Astrocyte (in vitro differentiated cells and primary cell): ENCODE measurements around the gene CNTNAP2.

ENCODE experiments used
- EZH2 ChIP-seq: IDR thresholded peaks from 2 replicates; pipeline ENCODE4 v1.6.1; 2012; ENCODE audit warnings: mild to moderate bottlenecking, low read length, inconsistent platforms; ENCODE audit not compliant: insufficient read depth
- TF ChIP-seq, protein P1 (sequence below): IDR thresholded peaks from 2 replicates; pipeline ENCODE4 v1.5.1; 2011; ENCODE audit warnings: low read depth, mild to moderate bottlenecking, inconsistent platforms, low read length, moderate library complexity; ENCODE audit not compliant: insufficient read depth

DNA sequence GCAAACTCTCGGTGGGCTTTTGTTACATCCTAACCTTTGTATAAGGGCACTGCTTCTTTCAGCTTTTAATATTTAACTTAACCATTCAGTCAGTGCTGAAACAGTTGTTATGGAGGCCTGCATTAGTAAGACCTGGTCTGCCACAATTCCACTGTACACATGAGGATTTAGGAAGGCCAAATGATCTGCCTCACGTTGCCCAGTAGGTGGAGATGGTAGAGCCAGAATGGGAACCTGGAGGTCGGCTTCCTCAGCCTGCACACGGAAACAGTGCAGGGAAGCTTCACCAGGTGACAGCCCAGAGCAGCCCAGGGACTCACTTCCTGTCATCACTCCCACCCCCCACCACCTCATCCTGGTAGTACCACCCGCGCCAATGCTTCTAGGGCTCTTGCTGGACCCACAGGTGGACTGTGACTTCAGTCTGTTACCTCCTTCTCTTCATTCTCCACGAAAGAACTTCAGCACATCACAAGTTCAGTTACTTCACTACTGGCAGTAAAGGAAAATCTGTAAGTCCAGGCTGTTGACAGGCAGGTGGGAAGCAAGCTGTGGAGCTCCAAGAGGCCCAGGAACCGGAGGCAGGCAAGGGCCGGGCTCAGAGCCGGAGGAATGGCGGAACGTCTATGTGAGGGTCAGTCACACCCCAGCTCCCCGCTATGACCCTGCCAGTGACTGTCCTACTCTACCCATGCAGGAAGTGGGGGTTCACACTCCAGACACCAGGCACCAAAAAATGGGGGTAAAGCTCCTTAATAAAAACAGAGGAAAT is 1993.7 kb downstream of the CNTNAP2 start:
- TF ChIP-seq, protein P1, sequence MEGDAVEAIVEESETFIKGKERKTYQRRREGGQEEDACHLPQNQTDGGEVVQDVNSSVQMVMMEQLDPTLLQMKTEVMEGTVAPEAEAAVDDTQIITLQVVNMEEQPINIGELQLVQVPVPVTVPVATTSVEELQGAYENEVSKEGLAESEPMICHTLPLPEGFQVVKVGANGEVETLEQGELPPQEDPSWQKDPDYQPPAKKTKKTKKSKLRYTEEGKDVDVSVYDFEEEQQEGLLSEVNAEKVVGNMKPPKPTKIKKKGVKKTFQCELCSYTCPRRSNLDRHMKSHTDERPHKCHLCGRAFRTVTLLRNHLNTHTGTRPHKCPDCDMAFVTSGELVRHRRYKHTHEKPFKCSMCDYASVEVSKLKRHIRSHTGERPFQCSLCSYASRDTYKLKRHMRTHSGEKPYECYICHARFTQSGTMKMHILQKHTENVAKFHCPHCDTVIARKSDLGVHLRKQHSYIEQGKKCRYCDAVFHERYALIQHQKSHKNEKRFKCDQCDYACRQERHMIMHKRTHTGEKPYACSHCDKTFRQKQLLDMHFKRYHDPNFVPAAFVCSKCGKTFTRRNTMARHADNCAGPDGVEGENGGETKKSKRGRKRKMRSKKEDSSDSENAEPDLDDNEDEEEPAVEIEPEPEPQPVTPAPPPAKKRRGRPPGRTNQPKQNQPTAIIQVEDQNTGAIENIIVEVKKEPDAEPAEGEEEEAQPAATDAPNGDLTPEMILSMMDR, result no peak
- TF ChIP-seq EZH2, result no peak
